Common myeloid progenitor, CD34-positive (primary cell): ENCODE results near the gene LCE3B. TPM values are rescaled to one million over a fixed set of nuclear protein-coding genes. Genes with fewer than 3 reads are reported as not detected.
"Not testable (repeated sequence)": the region's sequence is repeated elsewhere in the genome, so short reads cannot be mapped to it uniquely, and the experiment has no call there.

Source experiments
- CTCF ChIA-PET: fragments of 350-600 bp; sonication (Branson Sonifier 250); formaldehyde crosslinking; loops from one replicate; lab custom pipeline; 2021; ENCODE audit warnings: antibody characterized with exemption; lab: Charles Lee
- POLR2A ChIA-PET: fragments of 350-600 bp; sonication (Branson Sonifier 250); formaldehyde crosslinking; loops from one replicate; lab custom pipeline; 2021; ENCODE audit warnings: antibody characterized with exemption; lab: Charles Lee
- DNase-seq, 3 donors: peaks; one replicate each; pipeline versions ENCODE4 v3.0.0 to v3.0.0-alpha.2; 2013
- H3K27ac ChIP-seq, 2 experiments: 1 replicate in 1 of 2; 2 replicates in 1 of 2; pipeline ENCODE4 v1.7.0; 2013; ENCODE audit warnings: inconsistent platforms in 2 of 2, low read length in 2 of 2, mild to moderate bottlenecking in 2 of 2, low read depth in 1 of 2, moderate library complexity in 1 of 2; ENCODE audit not compliant: severe bottlenecking in 2 of 2, insufficient read depth in 1 of 2, poor library complexity in 1 of 2
- H3K27me3 ChIP-seq, 5 experiments: replicated peaks in 2 of 5; 1 replicate in 3 of 5; 2 replicates in 2 of 5; pipeline versions ENCODE4 v1.6.1 to v1.7.0; 2013; ENCODE audit warnings: low read length in 4 of 5, mild to moderate bottlenecking in 2 of 5, moderate library complexity in 2 of 5, inconsistent platforms in 1 of 5; ENCODE audit not compliant: insufficient read depth in 5 of 5, control insufficient read depth in 4 of 5
- H3K36me3 ChIP-seq, 4 experiments: 1 replicate in 2 of 4; 2 replicates in 2 of 4; pipeline versions ENCODE4 v1.6.1 to v1.7.0; 2013; ENCODE audit warnings: low read length in 3 of 4, control low read depth in 1 of 4, mild to moderate bottlenecking in 1 of 4; ENCODE audit not compliant: control insufficient read depth in 4 of 4, insufficient read depth in 4 of 4
- H3K4me1 ChIP-seq, 4 experiments: 1 replicate in 3 of 4; 2 replicates in 1 of 4; pipeline versions ENCODE4 v1.6.1 to v1.7.1; 2013; ENCODE audit warnings: low read length in 3 of 4, mild to moderate bottlenecking in 3 of 4, control low read depth in 1 of 4, inconsistent platforms in 1 of 4, moderate library complexity in 1 of 4; ENCODE audit not compliant: control insufficient read depth in 4 of 4, insufficient read depth in 4 of 4; ENCODE audit errors: control extremely low read depth in 1 of 4
- H3K4me3 ChIP-seq, 7 experiments: 1 replicate in 4 of 7; 2 replicates in 3 of 7; pipeline versions ENCODE4 v1.5.1 to v1.7.0; 2013; ENCODE audit warnings: mild to moderate bottlenecking in 7 of 7, low read length in 6 of 7, moderate library complexity in 6 of 7, inconsistent platforms in 2 of 7, low read depth in 2 of 7, control low read depth in 1 of 7; ENCODE audit not compliant: insufficient read depth in 4 of 7, control insufficient read depth in 1 of 7; ENCODE audit errors: extremely low read depth in 1 of 7
- H3K9me3 ChIP-seq, 5 experiments: 1 replicate in 4 of 5; 2 replicates in 1 of 5; pipeline versions ENCODE4 v1.6.1 to v1.7.1; 2013; ENCODE audit warnings: low read length in 4 of 5, mild to moderate bottlenecking in 2 of 5, inconsistent platforms in 1 of 5, low read depth in 1 of 5, moderate library complexity in 1 of 5; ENCODE audit not compliant: control insufficient read depth in 4 of 5, insufficient read depth in 2 of 5; ENCODE audit errors: control extremely low read depth in 1 of 5
- WGBS: methylation state at CpG from one replicate; pipeline ENCODE4 v1.1.5; 2013; ENCODE audit not compliant: insufficient coverage; 5-methylcytosine and 5-hydroxymethylcytosine counted together
- polyA plus RNA-seq: library from polyadenylated mRNA; unstranded; fragments of 120-200 nt; gene quantifications from one replicate; pipeline ENCODE4 v1.2.1, GENCODE V29; 2013

The LCE3B gene, protein sequence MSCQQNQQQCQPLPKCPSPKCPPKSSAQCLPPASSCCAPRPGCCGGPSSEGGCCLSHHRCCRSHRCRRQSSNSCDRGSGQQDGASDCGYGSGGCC
- polyA plus RNA-seq, result not detected

DNA sequence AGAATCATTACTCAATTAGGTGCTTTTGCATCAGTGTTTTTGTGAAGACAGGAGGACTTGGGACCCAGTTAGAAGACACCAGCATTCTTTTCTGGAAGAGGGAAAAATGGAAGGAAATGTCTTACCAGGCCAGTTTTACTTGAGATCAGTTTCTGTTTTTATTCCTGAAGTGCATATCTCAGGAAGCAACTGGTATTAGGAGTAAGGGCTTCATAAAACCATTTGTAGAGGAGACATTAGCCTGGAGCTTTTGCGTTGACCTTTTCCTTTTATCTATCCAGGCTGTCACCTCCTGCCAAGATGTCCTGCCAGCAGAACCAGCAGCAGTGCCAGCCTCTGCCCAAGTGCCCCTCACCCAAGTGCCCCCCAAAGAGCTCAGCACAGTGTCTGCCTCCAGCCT is at the start of gene LCE3B:
Gene LCE3B (plus strand): TSS at position 301 of the 400 bp plus-strand sequence. CDS start 0 bp downstream, at position 301.
- Histone ChIP-seq H3K27ac (no peak within 1 kb of the TSS), H3K4me1 (no peaks in the 10 kb centered on the region), H3K4me3 (no peak within 1 kb of the TSS), H3K36me3 (no peaks in the 10 kb centered on the region), H3K27me3 (peaks cover 0 to 4% (median 0%) of the 10 kb centered on the region in 5 experiments), H3K9me3 (peaks cover 0 to 8% (median 1%) of the 10 kb centered on the region in 5 experiments)
- ChIA-PET POLR2A (no interaction called here), CTCF (no interaction called here)
- DNase-seq, result no peak
- no CpG with 5 or more reads among the region's 1 CpG for WGBS

DNA sequence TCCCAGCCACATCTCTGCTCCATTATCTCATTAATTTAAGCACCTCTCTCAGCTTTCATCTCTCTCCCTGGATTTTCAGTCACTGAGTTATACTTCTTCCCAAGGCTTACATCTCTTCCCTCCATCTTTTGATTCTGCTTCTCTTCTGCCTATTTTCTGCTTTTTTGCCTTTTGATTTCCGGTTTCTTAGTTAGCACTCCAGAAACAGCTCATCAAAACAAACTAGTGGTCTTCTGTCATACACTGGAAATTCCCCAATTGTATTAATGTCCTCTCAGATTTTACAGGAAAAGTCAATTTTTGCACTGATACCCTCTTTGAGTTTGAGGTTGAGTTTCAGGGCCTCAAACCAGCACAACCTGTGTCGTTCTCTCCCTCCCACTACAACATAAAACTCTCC is 48.5 kb upstream of the LCE3B start:
- ChIA-PET POLR2A (no interaction called here), CTCF (no interaction called here)
- Histone ChIP-seq H3K27ac (no peak overlapping the region), H3K4me3 (no peak overlapping the region), H3K9me3 (peaks cover 0 to 8% (median 0%) of the 10 kb centered on the region in 5 experiments), H3K36me3 (no peaks in the 10 kb centered on the region), H3K27me3 (peaks cover 0 to 2% (median 0%) of the 10 kb centered on the region in 5 experiments), H3K4me1 (no peaks in the 10 kb centered on the region)
- no peak for DNase-seq
- 83% methylated on average over 1 of the region's 2 CpGs for WGBS

DNA sequence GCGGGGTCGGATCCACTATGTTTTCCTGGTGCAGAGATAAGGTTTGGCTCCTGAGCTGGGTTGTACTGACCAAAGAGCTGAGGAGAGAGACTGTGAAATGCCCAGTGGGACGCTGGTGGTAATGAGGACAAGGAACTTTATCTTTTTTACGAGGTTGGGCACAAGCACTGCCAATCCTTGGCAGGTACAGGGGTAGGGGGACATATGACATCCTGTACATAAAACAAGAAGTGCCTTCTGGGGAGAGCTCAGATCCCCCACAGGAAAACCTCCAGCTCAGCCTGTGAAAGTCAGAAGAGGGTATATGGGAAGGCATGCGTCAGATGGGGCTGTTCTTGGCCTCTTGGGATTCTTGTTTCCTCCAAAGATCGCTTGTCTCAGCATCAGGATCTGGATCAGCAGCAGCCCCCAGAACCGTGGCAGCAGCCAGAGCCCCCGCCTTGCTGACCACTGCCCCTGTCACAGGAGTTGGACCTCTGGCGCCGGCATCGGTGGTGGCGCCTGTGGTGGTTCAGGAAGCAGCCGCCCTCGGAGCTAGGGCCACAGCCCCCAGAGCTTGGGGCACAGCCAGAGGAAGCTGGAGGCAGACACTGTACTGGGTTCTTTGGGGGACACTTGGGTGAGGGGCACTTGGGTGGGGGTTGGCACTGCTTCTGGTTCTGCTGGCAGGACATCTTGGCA is 47.9 kb upstream of the LCE3B start:
- WGBS, result 83% methylated on average over 2 of the region's 14 CpGs
- no peak overlapping the region for H3K4me3 ChIP-seq
- peaks cover 0 to 2% (median 0%) of the 10 kb centered on the region in 5 experiments for H3K27me3 ChIP-seq
- DNase-seq, result no peak
- CTCF ChIA-PET, result no interaction called here
- H3K9me3 ChIP-seq, result peaks cover 0 to 8% (median 0%) of the 10 kb centered on the region in 5 experiments
- H3K4me1 ChIP-seq, result no peaks in the 10 kb centered on the region
- POLR2A ChIA-PET, result no interaction called here
- no peak overlapping the region for H3K27ac ChIP-seq
- no peaks in the 10 kb centered on the region for H3K36me3 ChIP-seq

DNA sequence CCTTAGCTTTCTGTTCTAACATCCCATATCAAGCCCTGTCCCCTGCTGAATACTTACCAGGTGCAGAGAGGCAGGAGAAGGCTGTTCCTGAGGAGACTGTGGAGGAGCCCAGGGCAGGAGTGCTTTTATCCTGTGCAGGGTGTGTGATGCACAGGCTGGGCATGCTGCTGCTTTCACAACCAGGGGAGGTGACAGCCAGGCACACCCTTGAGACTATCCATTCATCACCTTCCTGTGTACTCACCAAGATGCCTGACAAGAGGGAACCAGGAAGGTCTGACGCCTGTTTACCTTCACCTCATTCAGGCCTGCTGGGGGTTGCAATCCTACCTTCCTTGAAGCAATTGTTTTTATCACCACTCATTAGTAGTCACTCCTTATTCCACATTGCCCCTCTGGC is 46.9 kb upstream of the LCE3B start, which contains the start of gene LCE3E:
Gene LCE3E (minus strand): TSS at position 100 of the 400 bp plus-strand sequence. CDS start 572 bp downstream, outside the sequence.
- ChIA-PET CTCF (no interaction called here), POLR2A (no interaction called here)
- Histone ChIP-seq H3K27ac (no peak within 1 kb of the TSS), H3K4me3 (no peak within 1 kb of the TSS), H3K9me3 (peaks cover 0 to 8% (median 0%) of the 10 kb centered on the region in 5 experiments), H3K27me3 (peaks cover 0 to 2% (median 0%) of the 10 kb centered on the region in 5 experiments), H3K4me1 (no peaks in the 10 kb centered on the region), H3K36me3 (no peaks in the 10 kb centered on the region)
- 100% methylated on average over 1 of the region's 1 CpG for WGBS
- no peak for DNase-seq

DNA sequence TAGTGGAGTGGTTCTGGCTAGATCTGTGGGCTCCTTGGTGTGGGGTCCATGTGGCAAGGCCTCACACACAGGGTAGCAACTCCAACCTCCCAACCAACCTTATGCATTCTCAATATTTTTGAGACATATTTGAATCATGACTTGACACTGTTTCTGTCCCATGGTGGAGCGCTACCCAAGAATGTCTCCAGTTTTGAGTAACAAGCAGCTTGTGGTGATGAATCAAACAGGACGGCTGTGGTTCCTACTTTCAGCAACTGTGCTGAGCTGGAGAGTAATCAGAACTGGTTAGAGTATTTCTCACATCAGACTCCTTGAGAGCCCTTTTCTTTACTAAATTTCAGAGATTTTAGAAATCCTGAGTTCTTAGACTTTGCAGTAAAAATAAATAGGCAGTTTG is 36.4 kb upstream of the LCE3B start:
- no peak for DNase-seq
- H3K27me3 ChIP-seq, result peaks cover 0 to 16% (median 3%) of the 10 kb centered on the region in 5 experiments
- H3K9me3 ChIP-seq, result no peaks in the 10 kb centered on the region
- no peak overlapping the region for H3K4me3 ChIP-seq
- ChIA-PET CTCF (no interaction called here), POLR2A (no interaction called here)
- H3K27ac ChIP-seq, result no peak overlapping the region
- 88% methylated on average over 2 of the region's 2 CpGs for WGBS
- no peaks in the 10 kb centered on the region for H3K4me1 ChIP-seq
- no peaks in the 10 kb centered on the region for H3K36me3 ChIP-seq

DNA sequence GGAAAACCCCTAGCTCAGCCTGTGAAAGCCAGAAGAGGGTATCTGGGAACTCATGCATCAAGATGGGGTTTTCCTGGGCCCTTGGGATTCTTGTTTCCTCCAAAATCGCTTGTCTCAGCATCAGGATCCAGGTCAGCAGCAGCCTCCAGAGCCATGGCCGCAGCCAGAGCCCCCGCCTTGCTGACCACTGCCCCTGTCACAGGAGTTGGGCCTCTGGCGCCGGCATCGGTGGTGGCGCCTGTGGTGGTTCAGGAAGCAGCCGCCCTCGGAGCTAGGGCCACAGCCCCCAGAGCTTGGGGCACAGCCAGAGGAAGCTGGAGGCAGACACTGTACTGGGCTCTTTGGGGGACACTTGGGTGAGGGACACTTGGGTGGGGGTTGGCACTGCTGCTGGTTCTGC is 34.1 kb upstream of the LCE3B start:
- WGBS, result 93% methylated on average over 5 of the region's 9 CpGs
- CTCF ChIA-PET, result not testable (repeated sequence)

DNA sequence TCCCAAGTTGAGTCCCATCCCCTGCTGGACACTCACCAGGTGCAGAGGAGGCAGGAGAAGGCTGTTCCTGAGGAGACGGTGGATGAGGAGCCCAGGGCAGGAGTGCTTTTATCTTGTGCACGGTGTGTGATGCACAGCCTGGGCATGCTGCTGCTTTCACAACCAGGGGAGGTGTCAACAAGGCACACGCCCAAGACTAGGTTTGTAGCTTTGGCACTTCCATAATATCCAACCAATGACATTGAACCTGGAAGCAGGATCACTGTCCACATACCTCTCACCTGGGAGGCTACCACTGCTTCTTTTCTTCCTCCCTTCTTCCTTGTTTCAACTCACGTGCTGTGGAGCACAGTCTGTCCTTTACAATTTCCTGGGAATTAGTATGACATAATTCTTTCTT is 33.2 kb upstream of the LCE3B start, which contains the start of gene LCE3D:
Gene LCE3D (minus strand): TSS at position 84 of the 400 bp plus-strand sequence. CDS start 580 bp downstream, outside the sequence.
- CTCF ChIA-PET, result no interaction called here
- Histone ChIP-seq H3K4me3 (no peak within 1 kb of the TSS), H3K27me3 (peaks cover 0 to 9% (median 0%) of the 10 kb centered on the region in 5 experiments), H3K27ac (no peak within 1 kb of the TSS), H3K36me3 (no peaks in the 10 kb centered on the region), H3K9me3 (no peaks in the 10 kb centered on the region), H3K4me1 (no peaks in the 10 kb centered on the region)
- POLR2A ChIA-PET, result no interaction called here
- no peak for DNase-seq
- WGBS, result 81% methylated on average over 3 of the region's 4 CpGs

More for the DNA sequence above, 34.1 kb upstream of the LCE3B start:
- POLR2A ChIA-PET, H3K36me3 ChIP-seq, DNase-seq, H3K4me3 ChIP-seq, H3K9me3 ChIP-seq, H3K4me1 ChIP-seq, H3K27ac ChIP-seq: not testable (repeated sequence)
- H3K27me3 ChIP-seq, result peaks cover 0 to 12% (median 0%) of the 10 kb centered on the region in 5 experiments
